Esophagus (tissue), 2 donors: Measurements from ENCODE around the gene GLDN. TPM values are rescaled to one million over a fixed set of nuclear protein-coding genes. Genes with fewer than 3 reads are reported as not detected.
"Not testable (repeated sequence)": the region's sequence is repeated elsewhere in the genome, so short reads cannot be mapped to it uniquely, and the experiment has no call there.

Experiments used
- H3K27ac ChIP-seq, 2 donors: one replicate each; pipeline ENCODE4 v1.5.1; 2013; ENCODE audit warnings: low read depth in 2 of 2, mild to moderate bottlenecking in 2 of 2, inconsistent platforms in 1 of 2, low read length in 1 of 2, moderate library complexity in 1 of 2
- H3K27me3 ChIP-seq, 2 donors: one replicate each; pipeline ENCODE4 v1.6.1; 2013; ENCODE audit warnings: low read length in 2 of 2, control low read depth in 1 of 2, mild to moderate bottlenecking in 1 of 2; ENCODE audit not compliant: insufficient read depth in 2 of 2, control insufficient read depth in 1 of 2
- H3K36me3 ChIP-seq, 2 donors: one replicate each; pipeline ENCODE4 v1.6.1; 2013; ENCODE audit warnings: low read length in 1 of 2; ENCODE audit not compliant: control insufficient read depth in 2 of 2, insufficient read depth in 2 of 2
- H3K4me1 ChIP-seq, 2 donors: one replicate each; pipeline ENCODE4 v1.6.1; 2013; ENCODE audit warnings: low read length in 1 of 2; ENCODE audit not compliant: control insufficient read depth in 2 of 2, insufficient read depth in 2 of 2
- H3K4me3 ChIP-seq, 2 donors: one replicate each; pipeline ENCODE4 v1.5.1; 2013; ENCODE audit warnings: low read length in 2 of 2, mild to moderate bottlenecking in 2 of 2, low read depth in 1 of 2, moderate library complexity in 1 of 2
- H3K9me3 ChIP-seq, 2 donors: one replicate each; pipeline ENCODE4 v1.6.1; 2013; ENCODE audit warnings: mild to moderate bottlenecking in 2 of 2, low read depth in 1 of 2, low read length in 1 of 2, moderate library complexity in 1 of 2; ENCODE audit not compliant: control insufficient read depth in 2 of 2, insufficient read depth in 1 of 2
- WGBS, 2 donors: extraction: QIAGEN DNeasy Blood & Tissue Kit; methylation state at CpG; one replicate each; pipeline ENCODE4 v1.1.7; 2013; 5-methylcytosine and 5-hydroxymethylcytosine counted together
- polyA plus RNA-seq, 2 donors: library from polyadenylated mRNA; stranded (reverse); fragments of 200-250 nt; gene quantifications; one replicate each; pipeline ENCODE4 v1.2.3, GENCODE V29; 2013
- donor health status: healthy with polysubstance abuse.
- donor health status: Bipolar disorder and iron deficiency.

The GLDN gene
- polyA plus RNA-seq, 2 donors = 0.29 to 0.41 TPM

DNA sequence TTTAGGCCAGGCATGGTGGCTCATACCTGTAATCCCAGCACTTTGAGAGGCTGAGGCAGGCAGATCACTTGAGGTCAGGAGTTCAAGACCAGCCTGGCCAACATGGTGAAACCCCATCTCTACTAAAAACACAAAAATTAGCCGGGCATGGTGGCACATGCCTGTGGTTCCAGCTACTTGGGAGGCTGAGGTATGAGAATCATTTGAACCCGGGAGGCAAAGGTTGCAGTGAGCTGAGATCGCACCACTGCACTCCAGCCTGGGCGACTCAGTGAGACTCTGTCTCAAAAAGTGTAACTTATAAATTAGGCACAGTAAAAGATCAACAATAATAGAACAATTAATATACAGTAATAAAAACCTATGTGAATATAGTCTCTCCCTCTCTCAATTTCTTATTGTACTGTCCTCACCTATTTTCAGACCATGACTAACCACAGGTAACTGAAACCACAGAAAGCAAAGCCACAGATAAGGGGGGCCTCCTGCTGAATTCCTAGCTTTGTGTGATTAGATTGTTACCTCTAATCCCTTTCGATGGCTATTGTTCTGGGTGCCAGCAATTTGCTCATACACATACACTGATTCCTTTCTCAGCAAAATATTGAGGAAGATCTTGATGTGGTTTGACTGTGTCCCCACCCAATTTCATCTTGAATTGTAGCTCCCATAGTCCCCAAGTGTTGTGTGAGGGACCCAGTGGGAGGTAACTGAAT, 104.7 kb downstream of the GLDN start:
- H3K27me3 ChIP-seq, H3K27ac ChIP-seq, H3K4me1 ChIP-seq, H3K9me3 ChIP-seq, H3K36me3 ChIP-seq, H3K4me3 ChIP-seq: not testable (repeated sequence)
- 86 to 91% methylated on average over 5 of the region's 5 CpGs for WGBS, 2 donors

GRCh38 chr15:51447855-51448621, 106.6 kb downstream of the GLDN start:
- H3K9me3 ChIP-seq = no peaks in the 10 kb centered on the region
- no peaks in the 10 kb centered on the region for H3K36me3 ChIP-seq
- no peak overlapping the region for H3K27ac ChIP-seq
- no peaks in the 10 kb centered on the region for H3K27me3 ChIP-seq
- 84 to 91% methylated on average over 4 of the region's 4 CpGs for WGBS, 2 donors
- no peaks in the 10 kb centered on the region for H3K4me1 ChIP-seq
- H3K4me3 ChIP-seq = no peak overlapping the region

- WGBS, 2 donors = 85% methylated on average over 7 of the region's 7 CpGs
- Histone ChIP-seq H3K36me3 (no peaks in the 10 kb centered on the region), H3K4me1 (no peaks in the 10 kb centered on the region), H3K4me3 (no peak overlapping the region), H3K9me3 (no peaks in the 10 kb centered on the region), H3K27me3 (no peaks in the 10 kb centered on the region), H3K27ac (no peak overlapping the region)
Observed at GRCh38 chr15:51448622-51449399, 107.4 kb downstream of the GLDN start.

GRCh38 chr15:51450001-51450400, 108.5 kb downstream of the GLDN start:
- WGBS, 2 donors = 63 to 65% methylated on average over 6 of the region's 6 CpGs
- no peaks in the 10 kb centered on the region for H3K36me3 ChIP-seq
- no peaks in the 10 kb centered on the region for H3K27me3 ChIP-seq
- H3K9me3 ChIP-seq = no peaks in the 10 kb centered on the region
- H3K27ac ChIP-seq = no peak overlapping the region
- no peak overlapping the region for H3K4me3 ChIP-seq
- no peaks in the 10 kb centered on the region for H3K4me1 ChIP-seq

Other genes with a start within 250 kb of the GLDN start
- 1 to 10 TPM; 9.0 to 9.3 TPM for gene TNFAIP8L3, start 246.7 kb upstream of the GLDN start, polyA plus RNA-seq
- under 1 TPM in 1 of 2 donors, not detected in 1; 0.05 TPM for gene CYP19A1, start 3.1 kb upstream of the GLDN start, polyA plus RNA-seq